HG03439 (cell line): ENCODE data around the gene ARSJ.

ENCODE experiments used
- ATAC-seq: cut with Tn5 transposase; IDR thresholded peaks from one replicate; pipeline ENCODE4 v1.9.1; 2021; ENCODE audit warnings: mild to moderate bottlenecking, moderate library complexity; ENCODE audit not compliant: unreplicated experiment

The ARSJ gene

DNA sequence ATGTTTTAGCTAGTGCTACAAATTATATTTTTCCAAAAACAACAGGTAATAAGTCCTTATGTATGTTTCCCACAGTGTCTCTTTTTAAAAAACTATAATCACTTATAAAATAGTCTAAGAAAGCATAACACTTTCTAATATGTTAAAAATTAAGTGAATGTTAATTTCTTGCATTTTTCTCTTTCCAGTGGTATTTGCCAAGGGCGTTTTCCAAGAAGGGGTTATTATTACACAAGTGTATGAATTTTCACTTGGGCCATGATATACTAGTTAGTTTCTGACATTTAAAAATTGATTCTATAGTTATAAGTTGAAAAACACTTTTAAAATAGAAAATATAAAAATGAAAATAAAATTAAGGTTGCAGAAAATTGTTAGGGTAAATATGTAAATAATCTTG is 74.6 kb downstream of the ARSJ start:
- no peak for ATAC-seq

GRCh38 chr4:113901994-113902787 is 77.3 kb downstream of the ARSJ start:
- no peak for ATAC-seq

DNA sequence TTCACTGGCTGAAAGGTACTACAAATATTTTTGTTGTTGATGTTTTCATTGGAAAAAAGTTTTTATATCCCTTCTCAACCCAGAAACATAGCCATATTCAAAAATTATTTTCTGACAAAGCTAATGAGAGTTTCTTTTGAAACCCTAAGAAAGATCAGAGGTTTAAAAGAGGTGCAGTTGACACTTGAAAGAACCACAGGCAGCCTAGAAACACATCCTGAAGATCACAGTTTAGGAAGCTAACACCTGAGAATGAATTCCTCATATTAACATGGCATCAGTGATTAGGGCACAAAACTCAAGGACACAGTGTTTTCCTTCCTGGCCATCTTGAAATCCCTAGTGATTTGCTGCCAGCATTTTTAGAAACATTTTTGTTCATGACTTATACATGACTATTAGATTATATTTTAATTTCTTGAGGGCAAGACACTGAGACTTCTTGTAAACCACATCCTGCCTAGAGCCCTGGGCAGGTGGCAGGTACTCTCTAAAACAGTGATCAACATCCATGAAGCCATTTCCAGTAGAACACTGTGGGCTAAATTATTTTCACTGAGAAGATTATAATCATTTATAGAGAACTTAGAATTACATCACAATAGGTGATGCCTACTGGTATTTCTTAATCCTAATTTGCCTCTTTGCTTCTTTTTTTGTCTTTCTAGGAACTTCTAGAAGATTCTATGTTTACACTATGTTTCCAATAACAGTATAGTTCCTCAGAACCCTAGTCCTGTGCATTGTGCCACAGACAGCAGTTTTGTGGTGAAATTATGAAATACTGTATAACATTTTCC is 80.0 kb downstream of the ARSJ start:
- peak; percentile 78 for ATAC-seq

- no peak for ATAC-seq
These were observed 85.9 kb downstream of the ARSJ start for GRCh38 chr4:113893546-113893945.

- no peak for ATAC-seq
These were observed 91.4 kb downstream of the ARSJ start for GRCh38 chr4:113888006-113888405.

DNA sequence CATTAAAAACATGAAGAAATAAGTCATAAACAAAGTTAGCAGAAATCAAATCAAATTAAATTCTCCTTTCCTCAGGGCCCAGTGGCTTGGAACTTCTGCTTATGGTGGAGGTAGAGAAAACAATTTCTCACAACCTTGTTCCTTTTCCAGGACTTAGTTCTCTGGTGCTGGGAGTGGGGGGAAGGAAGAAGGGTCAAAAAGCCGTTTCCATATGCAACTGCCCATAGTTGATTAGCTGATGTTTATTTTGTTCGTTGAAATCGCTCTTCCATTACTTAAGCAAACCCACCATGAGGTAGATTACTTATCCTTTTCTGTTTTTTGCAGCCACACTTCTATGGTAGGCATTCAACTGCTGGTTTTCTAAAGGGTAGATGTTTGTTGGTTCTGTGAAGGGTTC is 94.2 kb downstream of the ARSJ start:
- no peak for ATAC-seq

DNA sequence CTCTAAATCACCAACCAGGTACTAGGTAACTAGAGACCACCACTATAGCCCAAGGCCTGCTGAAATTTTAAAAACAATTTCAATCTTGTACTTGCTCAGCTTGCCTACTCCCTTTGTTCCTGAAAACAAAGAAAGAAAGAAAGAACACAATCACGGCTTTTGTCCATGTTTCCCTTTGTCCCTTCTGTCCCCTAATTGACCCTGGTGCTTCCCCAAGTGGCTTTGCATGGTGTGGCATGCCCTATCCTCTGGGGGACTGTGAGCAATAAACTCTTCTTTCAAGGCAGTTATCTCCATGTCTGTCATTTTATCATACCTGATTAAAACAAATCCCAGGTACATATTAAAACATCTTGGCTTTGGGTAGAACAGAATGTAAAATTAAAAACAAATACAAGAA is 94.8 kb downstream of the ARSJ start:
- ATAC-seq: no peak

GRCh38 chr4:113882668-113883067 is 96.8 kb downstream of the ARSJ start:
- no peak for ATAC-seq

DNA sequence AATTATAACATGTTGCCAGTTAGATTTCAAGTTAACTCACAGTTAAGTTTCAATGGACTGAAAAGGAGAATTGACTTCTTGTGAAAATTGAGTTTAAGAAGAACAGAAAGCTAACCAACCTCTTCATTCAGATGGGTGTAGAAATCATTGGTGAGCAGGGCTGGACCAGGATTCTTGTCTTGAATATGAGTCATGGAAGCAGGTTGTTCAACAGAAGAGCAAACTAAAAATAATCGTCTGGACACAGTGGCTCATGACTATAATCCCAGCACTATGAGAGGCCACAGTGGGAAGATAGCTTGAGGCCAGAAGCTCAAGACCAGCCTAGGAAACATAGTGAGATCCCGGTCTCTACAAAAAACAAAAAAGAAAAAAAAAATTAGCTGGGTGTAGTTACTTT is 98.2 kb downstream of the ARSJ start:
- no peak for ATAC-seq

GRCh38 chr4:113880240-113881028 is 99.0 kb downstream of the ARSJ start:
- no peak for ATAC-seq

GRCh38 chr4:113878668-113879067 is 100.8 kb downstream of the ARSJ start:
- no peak for ATAC-seq

GRCh38 chr4:113874480-113874879 is 105.0 kb downstream of the ARSJ start:
- no peak for ATAC-seq

GRCh38 chr4:113873508-113873907 is 105.9 kb downstream of the ARSJ start:
- no peak for ATAC-seq

- no peak for ATAC-seq
These were observed 106.8 kb downstream of the ARSJ start for GRCh38 chr4:113872426-113873260.

DNA sequence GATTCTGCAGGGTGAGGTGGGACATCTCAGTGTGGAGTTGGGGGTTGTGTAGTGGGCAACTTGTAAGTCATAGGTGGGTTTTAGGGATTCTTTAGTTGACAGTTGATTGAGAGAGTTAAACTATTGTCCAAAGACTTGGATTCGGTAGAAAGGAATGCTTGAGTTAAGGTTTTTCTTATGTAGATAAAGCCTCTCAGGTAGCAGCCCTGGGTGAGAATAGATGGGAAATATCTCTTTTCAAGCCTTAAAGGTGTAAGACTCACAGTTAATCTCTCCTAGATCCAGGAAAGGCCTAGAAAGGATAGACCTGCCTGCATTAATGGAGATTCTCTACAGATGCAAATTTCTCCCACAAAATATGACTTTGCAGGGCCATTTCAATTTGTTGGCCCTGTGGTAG is 108.4 kb downstream of the ARSJ start:
- ATAC-seq: no peak

GRCh38 chr4:113869743-113870375 is 109.6 kb downstream of the ARSJ start:
- ATAC-seq: peak; percentile 75

- ATAC-seq: no peak
These were observed 112.8 kb downstream of the ARSJ start for GRCh38 chr4:113866611-113867010.

GRCh38 chr4:113858924-113859323 is 120.5 kb downstream of the ARSJ start:
- ATAC-seq: no peak

GRCh38 chr4:113851816-113852215 is 127.6 kb downstream of the ARSJ start:
- no peak for ATAC-seq
